SK-N-SH (cell line): ENCODE results near the gene DBH. TPM values are rescaled to one million over a fixed set of nuclear protein-coding genes. Genes with fewer than 3 reads are reported as not detected.

Experiments
- CTCF ChIA-PET: fragments of 300-600, 350-600 bp; formaldehyde crosslinking; extraction: SDS; loops from one replicate; lab custom pipeline; 2021; lab: Yijun Ruan, JAX
- POLR2A ChIA-PET: fragments of 350-600 bp; sonication (Branson Sonifier 250); formaldehyde crosslinking; extraction: SDS; loops from one replicate; lab custom pipeline; 2020; ENCODE audit warnings: antibody characterized with exemption, inconsistent platforms; lab: Yijun Ruan, JAX
- DNase-seq: peaks from one replicate; pipeline ENCODE4 v3.0.0; 2012
- H2AFZ ChIP-seq: fragments of 200-600 bp; sonication (generic); 2 replicates; pipeline ENCODE4 v1.8.1; 2016; ENCODE audit warnings: antibody characterized with exemption, mild to moderate bottlenecking, low read depth
- H3F3A ChIP-seq: fragments of 200-600 bp; sonication (generic); replicated peaks from 2 replicates; pipeline ENCODE3; 2016; ENCODE audit warnings: antibody characterized with exemption, mild to moderate bottlenecking; ENCODE audit not compliant: insufficient read depth
- H3K27ac ChIP-seq, 2 experiments: fragments of 200-500 bp in 1 of 2; fragments of 200-600 bp in 1 of 2; sonication (Bioruptor generic) in 1 of 2; sonication (generic), shearing (Covaris generic) in 1 of 2; 2 replicates each; pipeline versions ENCODE4 v1.5.1 to v1.6.1; 2014 to 2016; ENCODE audit warnings: low read depth in 2 of 2, inconsistent platforms in 1 of 2, low read length in 1 of 2, mild to moderate bottlenecking in 1 of 2, mixed read lengths in 1 of 2
- H3K27me3 ChIP-seq: fragments of 200-600 bp; sonication (generic), shearing (Covaris generic); 2 replicates; pipeline ENCODE4 v1.6.1; 2016; ENCODE audit warnings: mixed run types; ENCODE audit not compliant: insufficient read depth
- H3K36me3 ChIP-seq, 2 experiments: fragments of 200-500 bp in 1 of 2; fragments of 200-600 bp in 1 of 2; sonication (Bioruptor generic) in 1 of 2; sonication (generic) in 1 of 2; replicated peaks in 1 of 2; 2 replicates each; pipeline versions ENCODE3 to v1.5.1; 2014 to 2016; ENCODE audit warnings: low read length in 1 of 2, mild to moderate bottlenecking in 1 of 2; ENCODE audit not compliant: insufficient read depth in 2 of 2, control insufficient read depth in 1 of 2
- H3K4me1 ChIP-seq, 2 experiments: fragments of 200-500 bp in 1 of 2; fragments of 200-600 bp in 1 of 2; sonication (Bioruptor generic) in 1 of 2; sonication (generic), shearing (Covaris generic) in 1 of 2; 2 replicates each; pipeline versions ENCODE4 v1.5.1 to v1.6.1; 2014 to 2016; ENCODE audit warnings: low read depth in 1 of 2, low read length in 1 of 2, mixed run types in 1 of 2; ENCODE audit not compliant: insufficient read depth in 2 of 2, control insufficient read depth in 1 of 2
- H3K4me2 ChIP-seq: fragments of 200-600 bp; sonication (generic), shearing (Covaris generic); 2 replicates; pipeline ENCODE4 v1.6.1; 2017; ENCODE audit warnings: mixed run types
- H3K4me3 ChIP-seq, 2 experiments: fragments of 200-500 bp in 1 of 2; fragments of 200-600 bp in 1 of 2; sonication (Bioruptor generic) in 1 of 2; sonication (generic), shearing (Covaris generic) in 1 of 2; 2 replicates each; pipeline versions ENCODE4 v1.5.1 to v1.8.1; 2014 to 2016; ENCODE audit warnings: low read depth in 2 of 2, inconsistent platforms in 1 of 2, low read length in 1 of 2, mild to moderate bottlenecking in 1 of 2, mixed read lengths in 1 of 2, moderate library complexity in 1 of 2
- H3K79me2 ChIP-seq: fragments of 200-600 bp; sonication (generic); 2 replicates; pipeline ENCODE4 v1.8.1; 2017; ENCODE audit warnings: mild to moderate bottlenecking; ENCODE audit not compliant: insufficient read depth
- H3K9ac ChIP-seq: fragments of 200-600 bp; sonication (generic); 2 replicates; pipeline ENCODE4 v1.6.1; 2017; ENCODE audit warnings: mixed run types
- H3K9me2 ChIP-seq: fragments of 200-600 bp; sonication (generic); 2 replicates; pipeline ENCODE4 v1.6.1; 2017; ENCODE audit warnings: mixed run types
- H3K9me3 ChIP-seq: fragments of 200-600 bp; sonication (generic); 2 replicates; pipeline ENCODE4 v1.6.1; 2017; ENCODE audit warnings: mixed run types, mild to moderate bottlenecking, moderate library complexity
- H4K20me1 ChIP-seq: fragments of 200-600 bp; sonication (generic); 2 replicates; pipeline ENCODE4 v1.6.1; 2017; ENCODE audit warnings: mild to moderate bottlenecking, mixed run types; ENCODE audit not compliant: insufficient read depth
- CHD2 ChIP-seq: fragments of 150-350 bp; IDR thresholded peaks from 2 replicates; pipeline ENCODE4 v1.6.1; 2018; ENCODE audit warnings: low read length; ENCODE audit not compliant: partially characterized antibody
- ELF1 ChIP-seq: IDR thresholded peaks from 2 replicates; pipeline ENCODE4 v1.4.0; 2012
- EP300 ChIP-seq, 2 experiments: IDR thresholded peaks; 2 replicates each; pipeline versions ENCODE4 v1.4.0 to v1.6.1; 2012; ENCODE audit warnings: borderline replicate concordance in 1 of 2, low read depth in 1 of 2, low read length in 1 of 2
- FOSL2 ChIP-seq: IDR thresholded peaks from 2 replicates; pipeline ENCODE4 v1.4.0; 2012; ENCODE audit warnings: low read depth, mild to moderate bottlenecking, moderate library complexity, borderline replicate concordance
- FOXJ3 ChIP-seq: sonication (generic); formaldehyde crosslinking; IDR thresholded peaks from 2 replicates; pipeline ENCODE4 v1.5.1; 2020; ENCODE audit warnings: mild to moderate bottlenecking, missing genetic modification reagents
- FOXM1 ChIP-seq: IDR thresholded peaks from 2 replicates; pipeline ENCODE4 v1.4.0; 2012; ENCODE audit warnings: low read depth, mild to moderate bottlenecking
- GABPA ChIP-seq: IDR thresholded peaks from 2 replicates; pipeline ENCODE4 v1.4.0; 2012; ENCODE audit warnings: low read depth, mild to moderate bottlenecking
- MEF2A ChIP-seq: IDR thresholded peaks from 2 replicates; pipeline ENCODE4 v1.4.0; 2012; ENCODE audit warnings: low read depth, borderline replicate concordance
- MXI1 ChIP-seq: IDR thresholded peaks from 2 replicates; pipeline ENCODE4 v1.6.1; 2012; ENCODE audit warnings: mild to moderate bottlenecking, low read depth, low read length, improper control_type of control experiment
- NFIC ChIP-seq: IDR thresholded peaks from 2 replicates; pipeline ENCODE4 v1.4.0; 2012; ENCODE audit warnings: borderline replicate concordance
- NRF1 ChIP-seq: IDR thresholded peaks from 2 replicates; pipeline ENCODE4 v1.6.1; 2012; ENCODE audit warnings: low read depth, mild to moderate bottlenecking, low read length
- SIN3A ChIP-seq: IDR thresholded peaks from 2 replicates; pipeline ENCODE4 v1.6.1; 2012; ENCODE audit warnings: low read depth, mild to moderate bottlenecking, low read length, moderate library complexity, borderline replicate concordance
- SMC3 ChIP-seq: IDR thresholded peaks from 2 replicates; pipeline ENCODE4 v1.6.1; 2012; ENCODE audit warnings: low read depth, low read length, improper control_type of control experiment
- ZBTB33 ChIP-seq: IDR thresholded peaks from 2 replicates; pipeline ENCODE4 v1.4.0; 2012; ENCODE audit warnings: low read depth, borderline replicate concordance
- WGBS: methylation state at CpG from one replicate; pipeline ENCODE4 v1.1.6; 2017; ENCODE audit warnings: low lambda C conversion rate; 5-methylcytosine and 5-hydroxymethylcytosine counted together
- polyA plus RNA-seq, 3 experiments: library from polyadenylated mRNA; depleted of rRNA; stranded (reverse); fragments of >200 nt; gene quantifications; 2 replicates each; pipeline ENCODE4 v1.2.3, GENCODE V29; 2012
- TF ChIP-seq, protein P1 (sequence below): IDR thresholded peaks from 2 replicates; pipeline ENCODE4 v1.4.0; 2012; ENCODE audit warnings: low read depth, borderline replicate concordance
- TF ChIP-seq, protein P2 (sequence below): fragments of 150-350 bp; IDR thresholded peaks from 2 replicates; pipeline ENCODE4 v1.6.1; 2016; ENCODE audit warnings: mild to moderate bottlenecking, low read depth, low read length

Gene DBH
- polyA plus RNA-seq, 1 of the 3 experiments (the other 2 are of a cell fraction): 0.92 TPM

DNA sequence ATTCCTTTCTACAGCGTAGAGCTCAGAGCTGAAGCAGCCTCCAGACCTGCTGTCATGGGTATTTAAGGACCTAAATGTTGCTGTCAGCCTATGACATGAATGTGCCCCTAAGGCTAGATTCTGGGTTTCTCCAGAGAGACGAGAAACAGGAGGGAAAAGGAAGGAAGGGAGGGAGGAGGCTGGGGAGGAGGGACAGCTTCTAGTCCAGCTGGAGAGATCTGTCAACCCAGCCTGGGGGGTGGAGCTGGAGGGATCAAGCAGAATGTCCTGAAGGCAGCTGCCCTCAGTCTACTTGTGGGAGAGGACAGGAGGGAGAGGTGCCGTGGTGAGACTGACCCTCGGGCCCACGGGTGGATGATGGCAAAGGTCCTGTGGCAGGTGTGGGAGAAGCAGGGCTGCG lies 1.1 kb upstream of the DBH start:
- 21% methylated on average over 6 of the region's 6 CpGs for WGBS
- peaks cover 0 to 4% of the 10 kb centered on the region in 2 experiments for H3K36me3 ChIP-seq
- ChIA-PET CTCF (interaction anchor here (0.8 to 4.3 kb wide), 12 partner anchors 27 to 121 kb away, joined by 3 to 26 read pairs (median 4); partner anchors contain the start of gene ADAMTSL2), POLR2A (interaction anchor here (1.0 to 16.4 kb wide), 18 partner anchors 7 to 175 kb away, joined by 3 to 261 read pairs (median 18); partner anchors contain the start of genes ADAMTSL2, CACFD1 and FAM163B)
- no peak overlapping the region for H2AFZ ChIP-seq
- no peaks in the 10 kb centered on the region for H3K79me2 ChIP-seq
- no peak for DNase-seq
- H4K20me1 ChIP-seq: no peaks in the 10 kb centered on the region
- H3K4me1 ChIP-seq: peaks cover 0 to 70% of the 10 kb centered on the region in 2 experiments; a peak in 2 of 4 replicates
- H3K4me3 ChIP-seq: no peak overlapping the region
- H3K27me3 ChIP-seq: peaks cover 46% of the 10 kb centered on the region
- TF ChIP-seq, protein P1, sequence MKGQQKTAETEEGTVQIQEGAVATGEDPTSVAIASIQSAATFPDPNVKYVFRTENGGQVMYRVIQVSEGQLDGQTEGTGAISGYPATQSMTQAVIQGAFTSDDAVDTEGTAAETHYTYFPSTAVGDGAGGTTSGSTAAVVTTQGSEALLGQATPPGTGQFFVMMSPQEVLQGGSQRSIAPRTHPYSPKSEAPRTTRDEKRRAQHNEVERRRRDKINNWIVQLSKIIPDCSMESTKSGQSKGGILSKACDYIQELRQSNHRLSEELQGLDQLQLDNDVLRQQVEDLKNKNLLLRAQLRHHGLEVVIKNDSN: no peak
- TF ChIP-seq NFIC (no peak), FOXJ3 (peak; percentile 57; the same call in 1 of the 2 replicates), SMC3 (no peak), MEF2A (no peak), CHD2 (no peak), GABPA (no peak), NRF1 (no peak), ZBTB33 (no peak), ELF1 (no peak), FOXM1 (no peak), SIN3A (no peak), MXI1 (peak; percentile 54; the same call in 1 of the 2 replicates), EP300 (IDR thresholded peaks at IDR 0.05; ENCODE audit: borderline replicate concordance in 1 of 2, low read depth in 1 of 2, low read length in 1 of 2) (peak in 1 of 2 experiments; percentile 58; a peak in 1 of 4 replicates), FOSL2 (no peak)
- TF ChIP-seq, protein P2, sequence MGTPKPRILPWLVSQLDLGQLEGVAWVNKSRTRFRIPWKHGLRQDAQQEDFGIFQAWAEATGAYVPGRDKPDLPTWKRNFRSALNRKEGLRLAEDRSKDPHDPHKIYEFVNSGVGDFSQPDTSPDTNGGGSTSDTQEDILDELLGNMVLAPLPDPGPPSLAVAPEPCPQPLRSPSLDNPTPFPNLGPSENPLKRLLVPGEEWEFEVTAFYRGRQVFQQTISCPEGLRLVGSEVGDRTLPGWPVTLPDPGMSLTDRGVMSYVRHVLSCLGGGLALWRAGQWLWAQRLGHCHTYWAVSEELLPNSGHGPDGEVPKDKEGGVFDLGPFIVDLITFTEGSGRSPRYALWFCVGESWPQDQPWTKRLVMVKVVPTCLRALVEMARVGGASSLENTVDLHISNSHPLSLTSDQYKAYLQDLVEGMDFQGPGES: no peak
- no peak overlapping the region for H3K9ac ChIP-seq
- H3K9me3 ChIP-seq: no peaks in the 10 kb centered on the region
- no peak overlapping the region for H3K4me2 ChIP-seq
- no peaks in the 10 kb centered on the region for H3K9me2 ChIP-seq
- peak overlapping the region in 1 of 2 experiments; percentile 100; a peak in 2 of 4 replicates for H3K27ac ChIP-seq
- no peaks in the 10 kb centered on the region for H3F3A ChIP-seq
